Measurements from ENCODE around the gene ECHDC3. TPM values are rescaled to one million over a fixed set of nuclear protein-coding genes. Genes with fewer than 3 reads are reported as not detected.
"Not testable (repeated sequence)": the region's sequence is repeated elsewhere in the genome, so short reads cannot be mapped to it uniquely, and the experiment has no call there.

The ECHDC3 gene
- total RNA-seq, 2 donors from 2014 or later = 77.6 to 98.3 TPM

DNA sequence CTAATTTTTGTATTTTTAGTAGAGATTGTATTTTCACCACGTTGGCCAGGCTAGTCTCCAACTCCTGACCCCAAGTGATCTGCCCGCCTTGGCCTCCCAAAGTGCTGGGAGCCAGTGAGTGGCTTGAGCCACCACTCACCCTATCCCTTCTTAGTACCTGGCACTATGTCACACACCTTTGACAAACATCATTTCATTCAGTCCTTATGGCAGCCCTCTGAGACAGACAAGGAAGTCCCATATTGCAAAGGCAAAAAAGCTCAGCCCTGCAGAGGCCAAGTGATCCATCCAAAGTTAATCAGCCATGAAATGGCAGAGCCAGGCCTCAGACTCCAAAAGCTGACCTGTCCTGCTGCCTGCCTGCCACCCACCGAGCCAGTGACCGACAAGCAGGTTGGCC, 39.9 kb upstream of the ECHDC3 start:
- 91% methylated on average over 3 of the region's 4 CpGs for WGBS
- no peaks in the 10 kb centered on the region for H3K4me1 ChIP-seq (replicated peaks)
- no peaks in the 10 kb centered on the region for H3K27me3 ChIP-seq (replicated peaks; ENCODE audit: insufficient read depth)
- no peak for DNase-seq (ENCODE audit: low spot score)
- intact Hi-C loops (cut with DNase I) = no loop called here
- no peaks in the 10 kb centered on the region for H3K9me3 ChIP-seq
- TF ChIP-seq, protein P1, sequence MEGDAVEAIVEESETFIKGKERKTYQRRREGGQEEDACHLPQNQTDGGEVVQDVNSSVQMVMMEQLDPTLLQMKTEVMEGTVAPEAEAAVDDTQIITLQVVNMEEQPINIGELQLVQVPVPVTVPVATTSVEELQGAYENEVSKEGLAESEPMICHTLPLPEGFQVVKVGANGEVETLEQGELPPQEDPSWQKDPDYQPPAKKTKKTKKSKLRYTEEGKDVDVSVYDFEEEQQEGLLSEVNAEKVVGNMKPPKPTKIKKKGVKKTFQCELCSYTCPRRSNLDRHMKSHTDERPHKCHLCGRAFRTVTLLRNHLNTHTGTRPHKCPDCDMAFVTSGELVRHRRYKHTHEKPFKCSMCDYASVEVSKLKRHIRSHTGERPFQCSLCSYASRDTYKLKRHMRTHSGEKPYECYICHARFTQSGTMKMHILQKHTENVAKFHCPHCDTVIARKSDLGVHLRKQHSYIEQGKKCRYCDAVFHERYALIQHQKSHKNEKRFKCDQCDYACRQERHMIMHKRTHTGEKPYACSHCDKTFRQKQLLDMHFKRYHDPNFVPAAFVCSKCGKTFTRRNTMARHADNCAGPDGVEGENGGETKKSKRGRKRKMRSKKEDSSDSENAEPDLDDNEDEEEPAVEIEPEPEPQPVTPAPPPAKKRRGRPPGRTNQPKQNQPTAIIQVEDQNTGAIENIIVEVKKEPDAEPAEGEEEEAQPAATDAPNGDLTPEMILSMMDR (IDR thresholded peaks at IDR 0.05) = no peak
- TF ChIP-seq POLR2AphosphoS5 (IDR thresholded peaks at IDR 0.05) (no peak), POLR2A (IDR thresholded peaks at IDR 0.05) (no peak)
- no peaks in the 10 kb centered on the region for H3K36me3 ChIP-seq
- no peak overlapping the region for H3K27ac ChIP-seq
- H3K4me3 ChIP-seq = no peak overlapping the region

DNA sequence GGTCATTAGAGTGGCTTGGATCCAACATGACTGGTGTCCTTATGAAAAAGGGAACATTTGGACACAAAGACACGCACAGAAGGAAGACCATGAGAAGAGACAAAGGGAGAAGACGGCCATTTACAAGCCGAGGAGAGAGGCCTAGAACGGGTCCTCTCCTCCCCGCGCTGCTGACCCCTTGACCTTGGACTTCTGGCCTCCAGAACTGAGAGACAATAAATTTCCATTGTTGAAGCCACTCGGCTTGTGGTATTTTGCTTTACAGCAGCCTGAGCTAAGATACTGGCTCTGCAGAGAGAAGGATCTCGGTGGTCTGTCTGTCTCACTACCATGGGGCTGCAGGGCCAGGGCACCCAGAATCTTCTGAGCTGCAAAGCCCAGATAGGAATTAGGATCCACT, 38.1 kb upstream of the ECHDC3 start:
- no peak overlapping the region for H3K4me3 ChIP-seq
- intact Hi-C loops (cut with DNase I) = no loop called here
- no peaks in the 10 kb centered on the region for H3K9me3 ChIP-seq
- WGBS = 68% methylated on average over 8 of the region's 8 CpGs
- TF ChIP-seq, protein P1 (IDR thresholded peaks at IDR 0.05) = no peak
- TF ChIP-seq POLR2AphosphoS5 (IDR thresholded peaks at IDR 0.05) (no peak), POLR2A (IDR thresholded peaks at IDR 0.05) (no peak)
- DNase-seq (ENCODE audit: low spot score) = no peak
- no peaks in the 10 kb centered on the region for H3K4me1 ChIP-seq (replicated peaks)
- H3K27me3 ChIP-seq (replicated peaks; ENCODE audit: insufficient read depth) = no peaks in the 10 kb centered on the region
- H3K27ac ChIP-seq = no peak overlapping the region
- H3K36me3 ChIP-seq = no peaks in the 10 kb centered on the region

GRCh38 chr10:11705722-11706121, 36.5 kb upstream of the ECHDC3 start:
- TF ChIP-seq, protein P1 (IDR thresholded peaks at IDR 0.05) = no peak
- no peak for TF ChIP-seq POLR2AphosphoS5 (IDR thresholded peaks at IDR 0.05)
- no peak for TF ChIP-seq POLR2A (IDR thresholded peaks at IDR 0.05)
- Histone ChIP-seq H3K9me3 (no peaks in the 10 kb centered on the region), H3K27ac (no peak overlapping the region), H3K27me3 (replicated peaks; ENCODE audit: insufficient read depth) (no peaks in the 10 kb centered on the region), H3K4me3 (no peak overlapping the region), H3K4me1 (replicated peaks) (no peaks in the 10 kb centered on the region), H3K36me3 (no peaks in the 10 kb centered on the region)
- 96% methylated on average over 4 of the region's 4 CpGs for WGBS
- intact Hi-C loops (cut with DNase I) = no loop called here
- DNase-seq (ENCODE audit: low spot score) = no peak

GRCh38 chr10:11706895-11707567, 35.2 kb upstream of the ECHDC3 start:
- 69% methylated on average over 10 of the region's 10 CpGs for WGBS
- Histone ChIP-seq H3K36me3 (no peaks in the 10 kb centered on the region), H3K27ac (no peak overlapping the region), H3K4me3 (no peak overlapping the region), H3K27me3 (replicated peaks; ENCODE audit: insufficient read depth) (no peaks in the 10 kb centered on the region), H3K4me1 (replicated peaks) (no peaks in the 10 kb centered on the region), H3K9me3 (no peaks in the 10 kb centered on the region)
- intact Hi-C loops (cut with DNase I) = no loop called here
- no peak for TF ChIP-seq POLR2AphosphoS5 (IDR thresholded peaks at IDR 0.05)
- no peak for TF ChIP-seq POLR2A (IDR thresholded peaks at IDR 0.05)
- TF ChIP-seq, protein P1 (IDR thresholded peaks at IDR 0.05) = no peak
- no peak for DNase-seq (ENCODE audit: low spot score)

- Histone ChIP-seq H3K27me3 (replicated peaks; ENCODE audit: insufficient read depth) (no peaks in the 10 kb centered on the region), H3K27ac (no peak overlapping the region), H3K4me1 (replicated peaks) (no peaks in the 10 kb centered on the region), H3K9me3 (no peaks in the 10 kb centered on the region), H3K4me3 (no peak overlapping the region), H3K36me3 (no peaks in the 10 kb centered on the region)
- intact Hi-C loops (cut with DNase I) = no loop called here
- no peak for TF ChIP-seq POLR2AphosphoS5 (IDR thresholded peaks at IDR 0.05)
- TF ChIP-seq POLR2A (IDR thresholded peaks at IDR 0.05) = no peak
- TF ChIP-seq, protein P1 (IDR thresholded peaks at IDR 0.05) = no peak
- WGBS = 67% methylated on average over 16 of the region's 16 CpGs
- DNase-seq (ENCODE audit: low spot score) = no peak
Measured at GRCh38 chr10:11707624-11708350, 34.4 kb upstream of the ECHDC3 start.

- H3K4me1 ChIP-seq (replicated peaks); H3K4me3 ChIP-seq; DNase-seq (ENCODE audit: low spot score); H3K27me3 ChIP-seq (replicated peaks; ENCODE audit: insufficient read depth); H3K36me3 ChIP-seq; H3K27ac ChIP-seq; H3K9me3 ChIP-seq; intact Hi-C loops (cut with DNase I): not testable (repeated sequence)
- WGBS = 94% methylated on average over 6 of the region's 6 CpGs
Measured at GRCh38 chr10:11708801-11709200, 33.4 kb upstream of the ECHDC3 start.

All from prostate gland (tissue), 2 donors.